GM19438 (cell line): ENCODE measurements around the gene SLC25A4.

Source experiments
- ATAC-seq: cut with Tn5 transposase; IDR thresholded peaks from one replicate; pipeline ENCODE4 v1.9.1; 2021; ENCODE audit warnings: low read depth; ENCODE audit not compliant: unreplicated experiment

The SLC25A4 gene

DNA sequence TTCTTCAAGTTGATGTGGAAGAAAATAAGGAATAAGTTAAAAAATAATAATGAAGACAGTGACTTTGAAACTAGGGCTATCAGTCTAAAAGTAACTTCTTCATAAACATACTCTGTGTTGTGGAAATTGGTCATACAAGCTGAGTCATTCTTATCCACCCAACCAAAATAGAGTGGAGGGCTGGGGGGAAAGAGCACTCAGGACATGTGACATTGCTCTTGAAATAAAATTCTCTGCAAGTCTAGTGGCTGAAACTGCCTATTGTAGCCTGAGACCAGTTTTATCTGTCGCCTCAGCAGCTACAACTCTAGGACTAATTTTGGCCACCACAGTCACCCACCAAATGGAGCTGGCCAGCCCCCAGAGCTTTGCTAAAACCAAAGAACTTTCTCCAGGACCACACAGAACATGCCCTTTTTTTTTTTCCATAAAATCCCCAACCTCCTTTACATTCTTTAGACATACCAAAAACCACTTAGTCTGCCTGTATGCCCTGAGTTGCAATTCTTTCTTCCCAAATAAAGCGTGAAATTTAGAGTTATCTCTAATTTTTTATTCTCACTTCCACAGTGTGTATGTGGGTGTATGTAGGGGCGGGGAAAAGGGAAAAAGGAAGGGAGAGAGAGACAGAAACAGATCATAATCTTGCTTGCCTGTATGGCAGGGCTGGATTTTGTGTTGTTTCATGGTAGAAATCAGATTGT, 23.0 kb upstream of the SLC25A4 start:
- ATAC-seq: no peak

DNA sequence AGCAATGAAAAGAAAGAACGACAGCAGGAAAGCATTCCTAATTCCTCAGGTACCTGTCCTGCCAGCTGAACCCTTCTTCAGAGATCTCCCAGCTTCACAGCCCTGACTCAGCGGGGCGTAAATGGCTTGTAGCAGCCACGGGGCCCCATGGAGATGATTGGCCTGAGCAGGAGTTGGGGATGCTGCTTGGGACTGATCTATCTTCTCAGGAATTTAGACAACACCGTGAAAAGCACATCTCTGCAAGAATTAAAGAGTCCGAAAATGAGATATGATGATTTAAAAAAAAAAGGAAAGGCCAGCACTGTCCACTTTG, 22.5 kb upstream of the SLC25A4 start:
- ATAC-seq: no peak

DNA sequence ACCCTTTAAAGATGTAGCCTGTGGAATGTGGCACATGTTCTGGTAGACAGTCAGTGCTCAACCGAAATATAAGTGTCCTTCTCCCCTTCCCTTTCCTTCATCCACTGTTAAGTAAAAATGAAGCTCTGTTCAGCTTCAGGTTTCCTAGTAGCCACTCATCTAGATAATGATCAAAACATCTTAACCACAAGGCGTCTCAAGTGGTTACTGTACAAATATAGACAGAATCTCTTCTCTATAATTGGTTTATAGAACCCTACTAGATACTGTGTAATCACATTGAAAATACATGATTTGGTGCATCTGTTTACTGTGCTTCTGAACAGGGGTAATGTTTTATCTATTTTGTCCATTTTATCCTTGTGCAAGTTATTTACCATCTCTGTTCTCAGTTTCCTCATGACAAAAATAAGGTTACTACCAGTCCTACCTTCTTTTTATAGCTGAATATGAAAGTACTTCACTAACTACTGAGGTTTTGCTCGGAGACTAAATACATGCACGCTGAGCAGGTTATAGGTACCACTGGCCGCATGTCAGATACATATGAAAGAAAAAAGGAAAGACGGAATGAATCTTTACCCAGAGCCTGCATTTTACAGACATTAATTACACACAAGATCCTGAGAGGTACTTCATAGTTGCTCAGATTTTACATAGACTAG, 20.3 kb upstream of the SLC25A4 start:
- no peak for ATAC-seq

DNA sequence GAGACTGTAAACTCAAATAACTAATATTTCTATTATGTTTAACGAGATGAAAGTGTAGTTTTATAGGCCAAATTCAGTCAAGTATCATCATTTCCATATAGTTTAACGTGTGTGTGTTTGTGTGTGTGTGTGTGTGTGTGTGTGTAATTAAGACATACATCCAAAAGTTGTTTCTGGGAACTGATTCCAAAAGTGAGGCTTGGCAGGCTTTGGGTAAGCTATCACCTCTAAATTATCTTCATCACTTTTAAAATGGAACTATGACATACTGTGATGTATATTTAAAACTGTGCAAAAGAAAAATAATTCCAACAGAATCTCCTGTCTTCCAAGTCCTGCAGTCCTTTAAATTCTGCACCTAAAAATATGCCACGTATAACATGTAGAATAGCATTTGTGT, 19.1 kb upstream of the SLC25A4 start:
- ATAC-seq: no peak

DNA sequence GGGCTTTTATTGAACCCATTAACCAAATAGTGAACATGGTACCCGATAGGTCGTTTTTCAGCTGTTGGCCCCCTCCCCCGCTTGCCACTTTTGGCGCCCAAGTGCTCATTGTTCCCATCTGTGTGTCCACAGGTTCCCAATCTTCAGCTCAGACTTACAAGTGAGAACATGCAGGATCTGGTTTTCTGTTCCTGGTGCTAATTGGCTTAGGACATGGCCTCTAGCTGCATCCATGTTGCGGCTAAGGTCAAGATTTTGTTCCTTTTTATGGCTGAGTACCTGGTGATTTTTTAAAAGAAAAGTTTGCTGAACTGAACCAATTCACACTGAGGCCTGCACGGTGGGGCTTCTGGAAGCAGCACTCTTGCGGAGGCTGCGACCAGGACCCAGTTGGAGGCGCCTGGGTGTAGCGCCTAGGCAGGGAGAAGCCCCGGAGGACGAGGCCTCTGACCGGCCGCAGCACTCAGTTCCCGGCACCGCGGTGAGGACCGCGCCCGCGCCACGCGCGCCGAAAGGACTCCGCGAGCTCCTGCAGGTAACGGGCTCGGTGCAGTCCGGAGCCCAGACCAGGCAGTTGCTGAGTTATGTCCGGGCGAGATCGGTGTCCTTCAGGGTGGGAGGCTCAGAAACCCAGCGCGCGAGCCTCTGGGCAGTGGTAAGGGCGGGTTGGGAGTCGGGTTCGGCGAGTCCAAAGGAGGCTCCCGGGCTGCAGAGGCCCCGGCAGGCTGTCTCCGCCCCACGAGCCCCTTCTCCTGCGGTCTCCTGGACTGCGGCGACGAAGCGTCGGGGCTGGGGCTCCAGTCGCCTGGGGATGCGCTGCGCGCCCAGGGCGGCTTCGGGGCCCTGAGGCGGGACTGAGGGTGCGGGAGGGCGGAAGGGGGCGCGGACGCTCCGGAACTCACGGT, 15.8 kb upstream of the SLC25A4 start:
- no peak for ATAC-seq

DNA sequence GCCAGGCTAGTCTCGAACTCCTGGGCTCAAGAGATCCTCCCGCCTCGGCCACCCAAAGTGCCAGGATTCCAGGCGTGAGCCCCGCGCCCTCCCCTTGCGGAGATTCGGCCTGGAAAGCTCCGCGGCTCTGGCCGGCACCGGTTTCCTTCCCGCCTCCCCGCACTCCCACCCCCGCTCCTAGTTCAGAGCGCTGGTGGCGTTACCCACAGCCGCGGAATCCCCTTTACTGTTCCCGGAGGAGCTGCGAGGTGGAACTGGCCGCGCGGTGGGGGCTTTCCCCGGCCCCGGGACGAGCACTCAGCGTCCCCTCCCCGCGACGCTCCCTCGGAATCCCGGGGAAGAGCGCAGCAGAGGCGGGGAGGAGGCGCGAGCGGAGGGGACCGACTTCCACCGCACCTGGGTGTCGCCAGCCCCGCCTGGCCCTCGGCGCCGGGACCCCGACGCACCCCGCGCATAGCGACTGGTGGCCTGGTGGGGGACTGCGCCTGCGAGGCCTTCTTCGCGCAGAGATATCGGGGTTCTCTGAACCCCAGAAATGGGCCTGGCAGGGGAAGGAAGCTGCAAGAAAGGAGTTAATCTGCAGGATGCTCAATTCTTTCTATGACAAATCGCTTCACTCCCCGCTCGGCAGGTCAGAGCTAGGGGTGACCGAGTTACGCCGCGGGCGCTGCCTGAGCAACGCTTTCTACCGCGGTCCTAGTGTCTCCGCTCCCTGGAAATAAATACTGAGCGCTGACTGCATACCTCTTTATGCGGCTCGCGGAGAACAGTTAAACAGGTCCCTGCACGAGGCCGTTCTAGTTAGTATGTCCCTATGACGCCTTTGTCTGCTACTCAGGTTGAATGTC, 14.6 kb upstream of the SLC25A4 start:
- no peak for ATAC-seq

DNA sequence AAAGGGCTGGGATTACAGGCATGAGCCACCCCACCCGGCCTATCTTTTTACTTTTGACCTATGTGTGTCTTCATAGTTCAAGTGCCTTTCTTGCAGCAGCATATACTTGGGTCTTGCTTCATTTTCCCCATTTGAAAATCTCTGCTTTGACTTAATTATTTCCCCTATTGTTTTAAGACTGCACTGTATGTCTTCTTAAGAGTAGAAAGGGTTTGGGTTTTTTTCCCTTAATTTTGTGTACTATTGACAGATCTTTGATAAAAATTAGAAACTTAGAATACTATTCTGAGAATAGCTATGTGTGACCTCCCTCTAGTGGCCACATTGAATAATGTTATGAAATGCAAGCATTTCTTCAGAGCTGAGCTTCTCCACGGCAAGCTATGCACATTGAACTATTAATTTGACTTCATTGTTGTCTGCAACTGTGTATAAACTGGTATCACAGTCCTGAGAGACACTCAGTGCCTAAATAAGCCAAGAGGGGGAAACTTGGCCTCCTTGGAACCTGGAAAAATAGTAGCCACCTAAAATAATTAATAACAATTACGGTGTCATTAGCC, 8.7 kb upstream of the SLC25A4 start:
- peak; percentile 84 for ATAC-seq

DNA sequence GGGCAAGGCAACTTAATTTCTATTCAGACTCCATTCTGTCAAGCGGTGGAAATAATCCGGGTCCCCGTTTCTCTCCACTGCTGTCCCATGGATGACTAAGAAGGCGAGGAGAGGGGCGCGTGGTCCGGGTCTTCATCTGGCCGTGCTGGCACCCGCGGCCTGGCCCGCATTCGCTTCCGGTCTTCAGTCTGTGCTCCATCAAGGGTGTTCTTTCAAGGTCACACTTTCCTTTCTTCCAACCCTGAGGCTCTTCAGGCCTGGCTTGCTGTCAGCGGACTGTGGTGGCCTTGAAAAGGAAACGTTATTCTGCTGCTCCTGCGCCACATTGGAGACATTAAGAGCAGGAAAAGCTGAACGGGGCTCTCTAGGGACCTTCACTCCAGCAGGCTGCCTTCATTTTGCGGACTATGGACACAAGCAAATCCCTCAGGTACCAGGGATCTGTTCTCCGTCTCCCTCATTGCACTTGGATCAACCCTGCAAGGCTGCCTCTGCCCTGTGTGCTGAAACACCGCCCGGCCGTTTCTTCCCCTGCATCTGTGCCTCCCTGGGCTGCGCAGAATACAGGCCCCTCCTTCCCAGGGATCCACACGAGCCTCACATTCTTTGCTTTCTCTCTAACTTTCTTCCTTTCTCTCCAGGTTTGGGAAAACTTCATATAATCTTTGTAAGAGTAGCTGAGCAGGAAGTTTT, 5.7 kb upstream of the SLC25A4 start:
- ATAC-seq: no peak

DNA sequence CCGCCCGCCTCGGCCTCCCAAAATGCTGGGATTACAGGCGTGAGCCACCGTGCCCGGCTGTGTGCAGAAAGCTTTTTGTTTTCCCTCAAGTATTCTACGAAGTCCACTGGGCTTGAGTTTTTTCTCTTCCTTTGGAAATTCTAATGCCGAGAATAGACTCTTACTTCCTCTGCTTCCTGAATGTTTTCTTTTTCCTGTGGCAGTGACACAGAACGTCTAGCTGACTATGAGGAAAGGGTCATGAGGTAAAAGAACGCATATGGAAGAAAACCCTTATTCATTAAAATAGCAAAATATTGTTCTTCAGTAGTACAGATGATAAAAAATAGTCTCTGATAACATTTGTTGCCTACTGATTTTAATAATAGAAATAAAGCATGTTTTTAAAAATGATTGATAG, 4.9 kb upstream of the SLC25A4 start:
- ATAC-seq: no peak

DNA sequence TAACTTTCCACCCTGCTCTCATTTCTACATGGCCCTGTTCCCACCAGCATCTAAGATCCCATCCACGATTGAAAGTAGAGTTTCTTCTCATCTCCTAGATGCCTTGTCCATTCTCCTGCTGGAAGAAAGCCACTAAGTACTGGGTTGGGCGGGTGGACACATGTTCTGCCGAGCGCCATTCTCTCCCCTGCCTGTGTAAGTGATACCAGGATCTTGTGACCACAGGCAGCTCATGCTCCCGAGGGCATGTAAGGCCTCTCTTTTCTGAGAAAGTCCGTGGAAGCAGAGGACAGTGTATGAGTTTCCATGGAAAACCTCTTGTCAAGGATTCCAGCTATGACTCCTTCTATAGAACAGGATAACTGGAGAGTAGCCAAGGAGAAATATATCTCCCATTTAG, 3.3 kb upstream of the SLC25A4 start:
- ATAC-seq: no peak

DNA sequence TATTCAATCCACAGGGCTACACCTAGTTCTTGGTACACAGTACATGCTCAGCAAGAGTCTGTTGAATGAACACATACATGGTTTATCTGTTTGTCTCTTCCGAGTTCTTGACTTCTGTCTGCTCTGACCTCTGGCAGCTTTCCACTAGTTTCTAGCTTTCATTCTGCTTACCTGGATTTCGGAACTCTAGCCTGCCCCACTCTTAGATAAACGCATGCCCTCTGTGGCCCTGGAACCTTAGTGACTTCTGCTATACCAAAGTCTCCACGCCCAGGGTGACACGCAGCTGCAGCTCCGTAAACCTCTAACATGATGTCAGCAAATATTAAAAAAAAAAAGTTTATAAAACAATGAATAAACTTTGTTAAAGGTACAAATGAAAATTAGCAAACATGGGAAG, 1.3 kb upstream of the SLC25A4 start:
- no peak for ATAC-seq

DNA sequence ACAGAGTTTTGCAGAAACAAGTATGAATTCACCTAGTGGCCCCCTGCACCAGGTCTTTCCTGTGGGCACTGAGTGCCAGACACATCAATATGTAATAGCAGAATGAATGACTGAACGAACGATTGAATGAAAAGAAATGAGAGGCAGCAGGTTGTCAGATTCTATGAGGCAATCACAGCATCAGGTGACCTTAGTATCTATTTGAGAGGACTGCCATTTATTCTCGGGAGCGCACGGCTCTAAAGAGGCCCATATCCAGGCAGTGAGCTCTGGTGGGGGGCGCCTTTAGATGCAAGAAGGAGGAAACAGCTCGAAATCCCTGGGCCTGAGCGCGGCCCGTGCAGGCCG, 528 bp upstream of the SLC25A4 start:
- no peak for ATAC-seq

DNA sequence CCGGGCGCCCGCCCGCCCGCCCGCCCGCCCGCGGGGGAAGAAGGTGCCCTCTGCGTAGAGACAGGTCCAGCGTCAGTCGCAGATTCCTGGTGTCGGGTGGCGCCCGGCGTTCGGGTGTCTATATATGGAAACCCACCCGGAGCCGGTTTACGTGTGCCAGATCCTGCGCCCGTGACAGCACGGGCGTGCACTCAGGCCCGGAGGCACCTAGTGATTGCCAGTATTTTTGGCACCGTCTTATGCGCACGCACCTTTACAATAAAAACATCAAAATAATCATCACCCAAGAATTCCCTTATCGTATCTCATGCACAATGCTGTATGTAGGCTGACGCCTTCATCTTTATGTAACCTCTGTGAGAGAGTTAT, 519 bp downstream of the SLC25A4 start:
- ATAC-seq: peak; percentile 15

DNA sequence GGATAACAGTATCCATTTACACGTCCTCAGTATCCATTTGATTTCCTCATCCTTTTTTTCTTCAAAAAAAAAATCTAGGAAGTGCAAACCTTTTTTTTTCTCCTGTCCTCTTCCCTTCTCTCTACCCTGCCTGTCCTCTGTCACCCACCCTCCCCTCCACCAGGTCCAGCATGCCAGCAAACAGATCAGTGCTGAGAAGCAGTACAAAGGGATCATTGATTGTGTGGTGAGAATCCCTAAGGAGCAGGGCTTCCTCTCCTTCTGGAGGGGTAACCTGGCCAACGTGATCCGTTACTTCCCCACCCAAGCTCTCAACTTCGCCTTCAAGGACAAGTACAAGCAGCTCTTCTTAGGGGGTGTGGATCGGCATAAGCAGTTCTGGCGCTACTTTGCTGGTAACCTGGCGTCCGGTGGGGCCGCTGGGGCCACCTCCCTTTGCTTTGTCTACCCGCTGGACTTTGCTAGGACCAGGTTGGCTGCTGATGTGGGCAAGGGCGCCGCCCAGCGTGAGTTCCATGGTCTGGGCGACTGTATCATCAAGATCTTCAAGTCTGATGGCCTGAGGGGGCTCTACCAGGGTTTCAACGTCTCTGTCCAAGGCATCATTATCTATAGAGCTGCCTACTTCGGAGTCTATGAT, 1.7 kb downstream of the SLC25A4 start:
- no peak for ATAC-seq

DNA sequence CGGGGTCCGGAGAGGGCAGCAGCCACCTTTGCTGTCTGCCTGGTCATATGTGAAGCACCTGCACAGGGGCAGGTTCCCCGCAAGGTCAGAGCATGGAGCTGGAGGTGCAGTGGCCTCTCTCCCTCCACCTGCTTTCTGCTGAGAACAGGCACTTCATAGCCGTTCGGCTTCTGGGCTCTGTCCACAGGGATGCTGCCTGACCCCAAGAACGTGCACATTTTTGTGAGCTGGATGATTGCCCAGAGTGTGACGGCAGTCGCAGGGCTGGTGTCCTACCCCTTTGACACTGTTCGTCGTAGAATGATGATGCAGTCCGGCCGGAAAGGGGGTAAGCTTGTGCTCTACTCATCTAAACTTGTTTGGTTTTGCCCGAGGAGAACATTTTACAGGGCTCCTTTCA, 2.5 kb downstream of the SLC25A4 start:
- ATAC-seq: no peak

DNA sequence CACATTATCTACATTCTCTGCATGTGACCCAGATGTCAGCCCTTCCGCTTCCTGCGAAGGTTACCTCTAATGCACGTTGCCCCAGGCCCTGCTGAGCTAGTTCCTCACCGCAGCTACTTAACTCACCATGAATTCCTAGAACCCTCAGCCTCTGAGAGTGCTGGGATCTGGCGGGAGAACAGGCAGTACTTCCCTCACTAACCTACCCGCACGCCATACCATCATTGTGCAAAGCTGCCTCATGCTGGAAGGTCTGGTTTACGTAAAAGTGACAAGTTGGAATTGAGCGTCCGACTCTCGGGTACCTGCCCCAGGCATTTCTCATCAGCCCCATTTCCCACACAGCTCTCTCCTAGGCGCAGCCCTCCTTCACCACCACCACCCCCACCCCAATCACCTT, 6.3 kb downstream of the SLC25A4 start:
- no peak for ATAC-seq

DNA sequence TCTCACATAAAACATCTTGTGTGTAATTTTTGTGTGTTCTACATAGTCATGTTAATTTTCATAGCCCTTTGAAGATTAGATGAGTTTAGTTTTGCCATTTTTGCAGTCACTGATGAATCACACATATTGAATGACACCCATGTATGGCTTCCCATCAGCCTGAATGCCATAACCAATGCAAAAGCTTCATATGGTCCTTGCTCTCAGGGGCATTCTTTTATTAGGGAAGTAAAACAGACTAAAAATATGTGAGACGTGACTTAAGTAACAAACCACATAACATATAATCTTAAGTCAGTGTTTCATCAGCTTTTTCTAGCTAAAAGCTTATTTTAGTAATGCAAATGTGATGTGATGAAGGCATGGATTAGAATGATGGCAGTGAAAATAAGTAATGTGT, 8.2 kb downstream of the SLC25A4 start:
- ATAC-seq: no peak

DNA sequence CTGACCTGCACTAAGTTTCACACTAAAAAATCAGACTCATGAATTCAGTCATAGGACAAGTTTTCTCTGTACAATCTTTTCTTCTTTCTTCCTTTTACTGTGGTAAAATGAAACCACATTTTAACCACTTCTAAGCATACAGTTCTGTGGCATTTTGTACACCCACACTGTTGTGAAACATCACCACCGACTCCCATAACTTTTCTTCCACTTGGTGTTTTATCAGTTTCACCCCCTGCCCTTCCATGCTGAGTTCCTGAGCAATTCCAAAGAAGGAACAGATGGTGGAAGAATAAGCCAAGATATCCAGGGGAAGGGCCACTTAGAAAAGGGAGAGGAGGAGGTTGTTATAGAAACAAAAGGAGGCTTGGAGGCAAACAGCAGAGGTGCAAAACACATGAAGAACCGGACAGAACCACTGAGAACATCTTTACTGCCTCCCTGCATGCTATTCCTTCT, 22.6 kb downstream of the SLC25A4 start:
- ATAC-seq: peak; percentile 92

DNA sequence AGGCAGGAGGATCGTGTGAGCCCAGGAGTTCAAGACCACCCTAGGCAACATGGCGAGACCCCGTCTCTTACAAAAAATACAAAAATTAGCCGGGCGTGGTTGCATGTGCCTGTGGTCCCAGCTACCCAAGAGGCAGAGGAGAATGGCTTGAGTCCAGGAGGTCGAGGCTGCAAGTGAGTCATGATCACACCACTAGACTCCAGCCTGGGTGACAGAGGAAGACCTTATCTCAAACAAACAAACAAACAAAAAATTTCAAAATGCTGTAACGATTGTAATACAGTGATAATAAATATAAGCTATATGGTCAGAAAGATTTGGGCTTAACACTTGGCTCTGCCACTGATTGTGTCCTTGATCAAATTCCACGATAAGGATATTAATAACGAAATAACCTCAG, 24.2 kb downstream of the SLC25A4 start:
- no peak for ATAC-seq
